HepG2 (cell line): ENCODE data around the gene RAD9A. TPM values are rescaled to one million over a fixed set of nuclear protein-coding genes. Genes with fewer than 3 reads are reported as not detected.
A peak's percentile ranks its signal among the peaks of the same experiment; 100 is the strongest.

ENCODE experiments used
- ATAC-seq: fragments of 200-7000 bp; cut with Tn5 transposase; 3 replicates; pipeline ENCODE4 v1.9.1; 2020; ENCODE audit warnings: mild to moderate bottlenecking, moderate library complexity
- BruUV-seq: library from RNA; stranded (reverse); fragments of 400-500 nt; replicated peaks from 2 replicates; lab custom pipeline; 2021; lab: Mats Ljungman, UMichigan
- CTCF ChIA-PET: fragments of 300-600 bp; formaldehyde crosslinking; extraction: SDS; loops from one replicate; lab custom pipeline; 2021; ENCODE audit warnings: low total read pairs, inconsistent platforms, low intra/inter-chr PET ratio; lab: Yijun Ruan, JAX
- POLR2A ChIA-PET: fragments of 350-600 bp; sonication (Branson Sonifier 250); formaldehyde crosslinking; loops from one replicate; lab custom pipeline; 2020; ENCODE audit warnings: antibody characterized with exemption, inconsistent platforms; lab: Yijun Ruan, JAX
- DNase-seq: peaks from one replicate; pipeline ENCODE4 v3.0.0-alpha.2; 2015; ENCODE audit warnings: low spot score
- FAIRE-seq: peaks from 3 replicates; lab custom pipeline; 2011; peaks lifted over from hg19 to GRCh38; lab: Jason Lieb, UNC
- H2AFZ ChIP-seq: one replicate; pipeline ENCODE4 v1.6.1; 2011; ENCODE audit warnings: low read length, inconsistent platforms
- H3K27ac ChIP-seq: fragments of 300-600 bp; 3 replicates; pipeline ENCODE4 v1.8.0; 2011; ENCODE audit warnings: mixed run types, mild to moderate bottlenecking, mixed read lengths, low read length, inconsistent platforms; ENCODE audit not compliant: insufficient read depth; ENCODE audit errors: extremely low read length
- H3K27me3 ChIP-seq, 2 experiments: fragments of 200-600 bp in 1 of 2; 2 replicates in 1 of 2; 3 replicates in 1 of 2; pipeline versions ENCODE4 v1.6.0 to v1.8.0; 2011; ENCODE audit warnings: low read length in 2 of 2, mild to moderate bottlenecking in 2 of 2, moderate library complexity in 2 of 2, inconsistent platforms in 1 of 2; ENCODE audit not compliant: insufficient read depth in 2 of 2, control insufficient read depth in 1 of 2
- H3K36me3 ChIP-seq, 2 experiments: fragments of 200-600 bp in 1 of 2; replicated peaks in 1 of 2; 2 replicates in 1 of 2; 3 replicates in 1 of 2; pipeline versions ENCODE4 v1.5.1 to v1.8.0; 2011; ENCODE audit warnings: low read length in 2 of 2, inconsistent platforms in 1 of 2; ENCODE audit not compliant: insufficient read depth in 2 of 2, control insufficient read depth in 1 of 2
- H3K4me1 ChIP-seq: 2 replicates; pipeline ENCODE4 v1.5.1; 2012; ENCODE audit warnings: low read length, inconsistent platforms; ENCODE audit not compliant: insufficient read depth
- H3K4me2 ChIP-seq: 2 replicates; pipeline ENCODE4 v1.6.0; 2011; ENCODE audit warnings: low read depth, low read length, inconsistent platforms
- H3K4me3 ChIP-seq, 3 experiments: fragments of 200-600 bp in 1 of 3; sonication (generic), shearing (Covaris generic) in 1 of 3; replicated peaks in 1 of 3; 2 replicates each; pipeline ENCODE4 v1.5.1; 2011 to 2016; ENCODE audit warnings: low read length in 3 of 3, inconsistent platforms in 2 of 3, low read depth in 2 of 3, mild to moderate bottlenecking in 2 of 3, control low read depth in 1 of 3, mixed read lengths in 1 of 3; ENCODE audit not compliant: insufficient read depth in 1 of 3
- H3K79me2 ChIP-seq: one replicate; pipeline ENCODE4 v1.6.1; 2011; ENCODE audit warnings: low read length, inconsistent platforms; ENCODE audit not compliant: insufficient read depth
- H3K9ac ChIP-seq: 2 replicates; pipeline ENCODE4 v1.6.0; 2011; ENCODE audit warnings: mild to moderate bottlenecking, low read depth, low read length, inconsistent platforms; ENCODE audit not compliant: insufficient read depth
- H3K9me3 ChIP-seq: 2 replicates; pipeline ENCODE4 v1.5.1; 2012; ENCODE audit warnings: mild to moderate bottlenecking, low read length
- H4K20me1 ChIP-seq: 2 replicates; pipeline ENCODE4 v1.6.0; 2011; ENCODE audit warnings: inconsistent platforms, mild to moderate bottlenecking, low read length, moderate library complexity; ENCODE audit not compliant: insufficient read depth
- AGO2 ChIP-seq: fragments of 200-400 bp; formaldehyde crosslinking; optimal IDR thresholded peaks from 2 replicates; pipeline ENCODE3; 2017; ENCODE audit warnings: mild to moderate bottlenecking, low read depth, low read length, moderate library complexity
- POLR2G ChIP-seq: fragments of 200-400 bp; formaldehyde crosslinking; IDR thresholded peaks from 2 replicates; pipeline ENCODE4 v1.6.1; 2018; ENCODE audit warnings: mild to moderate bottlenecking, low read depth, low read length, moderate library complexity
- RBFOX2 ChIP-seq: fragments of 200-400 bp; formaldehyde crosslinking; IDR thresholded peaks from 2 replicates; pipeline ENCODE4 v1.6.1; 2017; ENCODE audit warnings: low read depth, mild to moderate bottlenecking, low read length
- ZC3H13 ChIP-seq: sonication (generic); formaldehyde crosslinking; IDR thresholded peaks from 2 replicates; pipeline ENCODE4 v1.8.1; 2023; ENCODE audit warnings: mild to moderate bottlenecking, missing genetic modification reagents, moderate library complexity
- ZNF672 ChIP-seq: sonication (generic); formaldehyde crosslinking; IDR thresholded peaks from 2 replicates; pipeline ENCODE4 v1.8.1; 2022; ENCODE audit warnings: missing genetic modification reagents
- WGBS: methylation state at CpG from one replicate; pipeline ENCODE4 v1.1.6; 2017; ENCODE audit warnings: low lambda C conversion rate; 5-methylcytosine and 5-hydroxymethylcytosine counted together
- in situ Hi-C: cut with HindIII; loops from 2 replicates; pipeline ENCODE4 v1.10.0; 2017; ENCODE audit warnings: low pct_unique_long_range_greater_than_20kb; ENCODE audit not compliant: extremely low pct_ligation_motif_present
- intact Hi-C: fragments of 100-400 bp; cut with micrococcal nuclease; formaldehyde crosslinking; loops from one replicate; pipeline ENCODE4 v1.10.0; 2022; ENCODE audit not compliant: unreplicated experiment
- polyA plus RNA-seq, 8 experiments: library from polyadenylated mRNA; depleted of rRNA in 3 of 8; stranded (reverse) in 7 of 8; unstranded in 1 of 8; fragments of >200 nt; fragmentation: Illumina TruSeq in 4 of 8; extraction: Trizol in 4 of 8; gene quantifications; 2 replicates each; pipeline versions ENCODE4 v1.2.1 to v1.2.3, GENCODE V29; 2011 to 2016; ENCODE audit warnings: low read depth in 4 of 8, missing spikeins in 1 of 8, mixed read lengths in 1 of 8; ENCODE audit not compliant: insufficient read depth in 1 of 8
- total RNA-seq, 5 experiments: library from RNA; depleted of rRNA; stranded (reverse); fragments of >200 nt; fragmentation: Illumina TruSeq; extraction: Trizol; gene quantifications; 2 replicates each; pipeline ENCODE4 v1.2.3, GENCODE V29; 2016; ENCODE audit warnings: low read depth in 1 of 5
- TF ChIP-seq, protein P1 (sequence below): IDR thresholded peaks from 2 replicates; pipeline ENCODE4 v1.6.1; 2016; ENCODE audit warnings: low read depth, control low read depth

Gene RAD9A
- total and polyA plus RNA-seq, 2 of the 13 experiments (the other 11 are each of a cell fraction or from before 2014, with no cell fraction given) = 10.1 to 15.7 TPM

GRCh38 chr11:67398661-67399563, 7.1 kb downstream of the RAD9A start:
- TF ChIP-seq RBFOX2 (peak; percentile 44; the same call in 1 of the 2 replicates), AGO2 (peak; percentile 61), ZNF672 (CRISPR knock-in tag) (no peak), POLR2G (peak; percentile 22; the same call in 1 of the 2 replicates), ZC3H13 (CRISPR knock-in tag) (peak; percentile 26; the same call in 1 of the 2 replicates)
- TF ChIP-seq, protein P1, sequence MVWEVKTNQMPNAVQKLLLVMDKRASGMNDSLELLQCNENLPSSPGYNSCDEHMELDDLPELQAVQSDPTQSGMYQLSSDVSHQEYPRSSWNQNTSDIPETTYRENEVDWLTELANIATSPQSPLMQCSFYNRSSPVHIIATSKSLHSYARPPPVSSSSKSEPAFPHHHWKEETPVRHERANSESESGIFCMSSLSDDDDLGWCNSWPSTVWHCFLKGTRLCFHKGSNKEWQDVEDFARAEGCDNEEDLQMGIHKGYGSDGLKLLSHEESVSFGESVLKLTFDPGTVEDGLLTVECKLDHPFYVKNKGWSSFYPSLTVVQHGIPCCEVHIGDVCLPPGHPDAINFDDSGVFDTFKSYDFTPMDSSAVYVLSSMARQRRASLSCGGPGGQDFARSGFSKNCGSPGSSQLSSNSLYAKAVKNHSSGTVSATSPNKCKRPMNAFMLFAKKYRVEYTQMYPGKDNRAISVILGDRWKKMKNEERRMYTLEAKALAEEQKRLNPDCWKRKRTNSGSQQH = no peak
- H4K20me1 ChIP-seq = peaks cover 3% of the 10 kb centered on the region; the same call in 1 of the 2 replicates
- H3K4me3 ChIP-seq = no peak overlapping the region
- no peak overlapping the region for H3K4me2 ChIP-seq
- no peak overlapping the region for H3K27ac ChIP-seq
- POLR2A ChIA-PET = interaction anchor here (1.6 to 3.8 kb wide), 2 partner anchors 6 to 22 kb away, joined by 6 to 81 read pairs; partner anchors contain the start of gene RAD9A
- intact Hi-C loops (no loop called here), in situ Hi-C loops (no loop called here)
- ATAC-seq = no peak
- peaks cover 32% of the 10 kb centered on the region for H3K4me1 ChIP-seq
- peaks cover 17 to 27% of the 10 kb centered on the region in 2 experiments; a peak in 4 of 5 replicates for H3K36me3 ChIP-seq
- peaks cover 14% of the 10 kb centered on the region for H3K79me2 ChIP-seq
- FAIRE-seq = no peak
- H2AFZ ChIP-seq = no peak overlapping the region
- H3K9ac ChIP-seq = no peak overlapping the region
- H3K9me3 ChIP-seq = no peaks in the 10 kb centered on the region
- CTCF ChIA-PET = no interaction called here
- H3K27me3 ChIP-seq = no peaks in the 10 kb centered on the region
- WGBS = 96% methylated on average over 9 of the region's 31 CpGs
- no TSS peak for BruUV-seq
- DNase-seq = no peak
